CD14-positive monocyte (primary cell): ENCODE data around the gene TRAF3. TPM values are rescaled to one million over a fixed set of nuclear protein-coding genes. Genes with fewer than 3 reads are reported as not detected.

Experiments used
- DNase-seq, 3 donors: peaks; one replicate each; pipeline ENCODE4 v3.0.0-alpha.2; 2011 to 2022
- H2AFZ ChIP-seq: 2 replicates; pipeline ENCODE4 v1.6.0; 2012; ENCODE audit warnings: mild to moderate bottlenecking, low read depth, low read length, inconsistent platforms; ENCODE audit not compliant: insufficient read depth, poor library complexity, severe bottlenecking
- H3K27ac ChIP-seq, 2 donors: 1 replicate in 1 of 2; 2 replicates in 1 of 2; pipeline ENCODE4 v1.5.1; 2012 to 2013; ENCODE audit warnings: low read length in 2 of 2, control low read depth in 1 of 2, inconsistent platforms in 1 of 2, low read depth in 1 of 2, mild to moderate bottlenecking in 1 of 2
- H3K27me3 ChIP-seq, 2 donors: one replicate each; pipeline versions ENCODE4 v1.6.0 to v1.6.1; 2011 to 2013; ENCODE audit warnings: low read length in 2 of 2; ENCODE audit not compliant: control insufficient read depth in 2 of 2, insufficient read depth in 2 of 2
- H3K36me3 ChIP-seq, 2 donors: replicated peaks in 1 of 2; 1 replicate in 1 of 2; 2 replicates in 1 of 2; pipeline versions ENCODE4 v1.5.1 to v1.6.1; 2012 to 2013; ENCODE audit warnings: low read length in 2 of 2, control low read depth in 1 of 2, inconsistent platforms in 1 of 2, mild to moderate bottlenecking in 1 of 2; ENCODE audit not compliant: insufficient read depth in 2 of 2, control insufficient read depth in 1 of 2
- H3K4me1 ChIP-seq, 2 donors: 1 replicate in 1 of 2; 2 replicates in 1 of 2; pipeline versions ENCODE4 v1.5.1 to v1.6.1; 2012 to 2013; ENCODE audit warnings: low read length in 2 of 2, control low read depth in 1 of 2, inconsistent platforms in 1 of 2, mild to moderate bottlenecking in 1 of 2, moderate library complexity in 1 of 2; ENCODE audit not compliant: insufficient read depth in 2 of 2, control insufficient read depth in 1 of 2
- H3K4me2 ChIP-seq: replicated peaks from 2 replicates; pipeline ENCODE3; 2012; ENCODE audit warnings: low read length, moderate library complexity, mild to moderate bottlenecking; ENCODE audit not compliant: poor library complexity, severe bottlenecking; ENCODE audit errors: extremely low read depth
- H3K4me3 ChIP-seq, 3 experiments: fragments of 200-600 bp in 1 of 3; sonication (generic) in 1 of 3; replicated peaks in 1 of 3; 1 replicate in 2 of 3; 2 replicates in 1 of 3; pipeline ENCODE4 v1.5.1; 2011 to 2013; ENCODE audit warnings: low read length in 3 of 3, mild to moderate bottlenecking in 3 of 3, control low read depth in 2 of 3, low read depth in 2 of 3, inconsistent platforms in 1 of 3, moderate library complexity in 1 of 3
- H3K79me2 ChIP-seq: 2 replicates; pipeline ENCODE4 v1.6.0; 2012; ENCODE audit warnings: mild to moderate bottlenecking, control low read depth, inconsistent platforms, low read length, moderate library complexity; ENCODE audit not compliant: insufficient read depth
- H3K9ac ChIP-seq: 2 replicates; pipeline ENCODE4 v1.6.0; 2017; ENCODE audit warnings: low read length, mild to moderate bottlenecking; ENCODE audit not compliant: insufficient read depth, poor library complexity, severe bottlenecking
- H3K9me3 ChIP-seq, 2 donors: replicated peaks in 1 of 2; 1 replicate in 1 of 2; 2 replicates in 1 of 2; pipeline versions ENCODE4 v1.5.1 to v1.6.1; 2012 to 2013; ENCODE audit warnings: low read length in 2 of 2, control low read depth in 1 of 2; ENCODE audit not compliant: control insufficient read depth in 1 of 2, insufficient read depth in 1 of 2
- H4K20me1 ChIP-seq: 2 replicates; pipeline ENCODE4 v1.6.0; 2012; ENCODE audit warnings: mild to moderate bottlenecking, low read length, control low read depth, moderate library complexity; ENCODE audit not compliant: insufficient read depth
- H3K27ac Mint-ChIP-seq, 7 donors: one replicate each; pipeline ENCODE4 v1.8.0; 2020; ENCODE audit warnings: mild to moderate bottlenecking in 7 of 7, mixed read lengths in 7 of 7, moderate library complexity in 6 of 7, inconsistent platforms in 2 of 7
- H3K27me3 Mint-ChIP-seq, 3 donors: one replicate each; pipeline ENCODE4 v1.8.0; 2021 to 2022; ENCODE audit warnings: low read depth in 3 of 3, mild to moderate bottlenecking in 3 of 3, mixed read lengths in 3 of 3, moderate library complexity in 3 of 3, inconsistent platforms in 1 of 3
- H3K36me3 Mint-ChIP-seq, 2 donors: one replicate each; pipeline ENCODE4 v1.8.0; 2020; ENCODE audit warnings: mixed read lengths in 2 of 2, inconsistent platforms in 1 of 2, mild to moderate bottlenecking in 1 of 2
- H3K4me1 Mint-ChIP-seq: one replicate; pipeline ENCODE4 v1.8.0; 2020; ENCODE audit warnings: mild to moderate bottlenecking, mixed read lengths
- H3K4me3 Mint-ChIP-seq, 2 donors: one replicate each; pipeline ENCODE4 v1.8.0; 2020; ENCODE audit warnings: mild to moderate bottlenecking in 2 of 2, mixed read lengths in 2 of 2, moderate library complexity in 1 of 2
- H3K9me3 Mint-ChIP-seq, 7 donors: one replicate each; pipeline ENCODE4 v1.8.0; 2020 to 2022; ENCODE audit warnings: mixed read lengths in 7 of 7, mild to moderate bottlenecking in 6 of 7, moderate library complexity in 6 of 7, inconsistent platforms in 2 of 7
- WGBS: methylation state at CpG from one replicate; pipeline ENCODE4 v1.1.5; 2013; ENCODE audit warnings: missing lambda C conversion rate; ENCODE audit not compliant: insufficient coverage; 5-methylcytosine and 5-hydroxymethylcytosine counted together
- intact Hi-C, 2 donors: fragments of 100-400 bp; cut with micrococcal nuclease; formaldehyde crosslinking; loops; one replicate each; pipeline versions ENCODE4 v1.15.0 to v1.15.1; 2023
- polyA plus RNA-seq, 3 donors: library from polyadenylated mRNA; depleted of rRNA in 1 of 3; unstranded in 2 of 3; stranded (reverse) in 1 of 3; fragments of 300-500 nt in 2 of 3; fragments of >200 nt in 1 of 3; fragmentation: Illumina TruSeq in 2 of 3; gene quantifications; 1 replicate in 2 of 3; 2 replicates in 1 of 3; pipeline ENCODE4 v1.2.3, GENCODE V29; 2012 to 2021
- TF ChIP-seq, protein P1 (sequence below): fragments of 200-600 bp; IDR thresholded peaks from one replicate; pipeline ENCODE4 v1.8.0; 2022; ENCODE audit warnings: antibody characterized with exemption, mild to moderate bottlenecking

The TRAF3 gene
- polyA plus RNA-seq, 3 donors = 12.0 to 37.6 (median 17.3) TPM

DNA sequence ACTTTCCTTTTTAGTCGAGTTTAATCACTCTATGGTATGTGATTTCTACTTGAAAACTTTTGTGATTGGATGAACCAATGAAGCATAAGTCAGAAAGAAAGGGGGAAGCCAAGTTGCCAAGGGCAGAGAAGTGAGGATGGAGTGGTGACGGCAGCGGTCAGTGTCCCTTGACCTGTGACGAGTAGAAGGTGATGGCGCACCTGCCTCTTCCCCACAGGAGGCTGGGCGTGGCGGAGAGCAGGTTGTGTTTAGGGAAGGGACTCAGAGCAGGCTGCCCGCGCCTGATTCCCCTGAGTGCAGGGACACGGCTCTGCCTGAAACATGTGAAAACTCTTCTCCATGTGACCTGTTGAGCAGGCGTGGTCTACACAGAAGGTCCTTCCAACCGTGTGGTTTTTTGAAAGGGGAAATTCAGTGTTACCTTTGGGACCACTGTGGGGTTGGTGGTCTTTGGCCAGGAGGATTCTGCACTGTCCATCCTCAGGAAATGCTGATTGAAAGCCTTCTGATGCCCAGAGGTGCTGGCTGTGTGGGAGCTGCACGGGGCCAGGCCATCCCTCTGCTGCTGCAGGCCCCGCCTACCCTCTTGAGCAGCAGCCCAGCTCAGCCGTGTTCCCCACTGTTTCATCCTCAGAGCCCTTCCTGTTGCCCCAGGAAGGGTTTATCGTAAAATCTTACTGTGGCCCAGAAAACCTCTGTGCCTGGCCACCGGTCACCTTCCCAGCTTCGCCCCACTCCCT lies 121.7 kb downstream of the TRAF3 start:
- peaks cover 74 to 95% of the 10 kb centered on the region in 2 donors for H3K36me3 ChIP-seq
- H3K9me3 Mint-ChIP-seq = no peaks in the 10 kb centered on the region
- H3K4me3 Mint-ChIP-seq = no peak overlapping the region
- TF ChIP-seq, protein P1, sequence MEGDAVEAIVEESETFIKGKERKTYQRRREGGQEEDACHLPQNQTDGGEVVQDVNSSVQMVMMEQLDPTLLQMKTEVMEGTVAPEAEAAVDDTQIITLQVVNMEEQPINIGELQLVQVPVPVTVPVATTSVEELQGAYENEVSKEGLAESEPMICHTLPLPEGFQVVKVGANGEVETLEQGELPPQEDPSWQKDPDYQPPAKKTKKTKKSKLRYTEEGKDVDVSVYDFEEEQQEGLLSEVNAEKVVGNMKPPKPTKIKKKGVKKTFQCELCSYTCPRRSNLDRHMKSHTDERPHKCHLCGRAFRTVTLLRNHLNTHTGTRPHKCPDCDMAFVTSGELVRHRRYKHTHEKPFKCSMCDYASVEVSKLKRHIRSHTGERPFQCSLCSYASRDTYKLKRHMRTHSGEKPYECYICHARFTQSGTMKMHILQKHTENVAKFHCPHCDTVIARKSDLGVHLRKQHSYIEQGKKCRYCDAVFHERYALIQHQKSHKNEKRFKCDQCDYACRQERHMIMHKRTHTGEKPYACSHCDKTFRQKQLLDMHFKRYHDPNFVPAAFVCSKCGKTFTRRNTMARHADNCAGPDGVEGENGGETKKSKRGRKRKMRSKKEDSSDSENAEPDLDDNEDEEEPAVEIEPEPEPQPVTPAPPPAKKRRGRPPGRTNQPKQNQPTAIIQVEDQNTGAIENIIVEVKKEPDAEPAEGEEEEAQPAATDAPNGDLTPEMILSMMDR = no peak
- no peaks in the 10 kb centered on the region for H3K27me3 ChIP-seq
- peaks cover 9% of the 10 kb centered on the region for H3K4me1 Mint-ChIP-seq
- DNase-seq = no peak
- H3K79me2 ChIP-seq = no peaks in the 10 kb centered on the region
- H3K27me3 Mint-ChIP-seq = peaks cover 0 to 3% (median 0%) of the 10 kb centered on the region in 3 donors
- H2AFZ ChIP-seq = no peak overlapping the region
- no peaks in the 10 kb centered on the region for H3K9me3 ChIP-seq
- peak overlapping the region in 1 of 7 donors; percentile 19 for H3K27ac Mint-ChIP-seq
- no peak overlapping the region for H3K9ac ChIP-seq
- H3K27ac ChIP-seq = no peak overlapping the region
- intact Hi-C loops = no loop called here
- H4K20me1 ChIP-seq = peaks cover 44% of the 10 kb centered on the region
- H3K36me3 Mint-ChIP-seq = peaks cover 70 to 90% of the 10 kb centered on the region in 2 donors
- H3K4me1 ChIP-seq = peaks cover 0 to 6% of the 10 kb centered on the region in 2 donors
- whole genome bisulfite sequencing = 93% methylated on average over 14 of the region's 18 CpGs
- H3K4me2 ChIP-seq = no peak overlapping the region
- H3K4me3 ChIP-seq = no peak overlapping the region

DNA sequence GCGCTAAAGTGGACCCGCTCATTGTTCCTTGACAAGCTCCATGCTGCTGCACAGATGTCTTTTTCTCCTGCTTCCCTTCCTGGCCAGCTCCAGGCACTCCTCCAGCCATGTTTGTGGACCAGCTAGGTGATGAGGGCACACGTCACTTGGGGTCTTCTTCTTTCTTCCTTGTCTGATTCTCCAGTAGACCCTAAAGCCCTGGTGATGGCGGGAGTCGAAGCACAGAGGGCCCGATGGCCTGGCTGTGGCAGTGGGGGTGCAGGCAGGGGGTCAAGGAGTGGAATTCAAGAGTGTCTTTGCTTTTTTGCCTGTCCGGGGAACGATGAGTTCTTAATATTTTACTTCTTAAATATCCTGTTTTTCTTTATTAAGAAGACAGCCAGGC lies 122.3 kb downstream of the TRAF3 start:
- WGBS = 90% methylated on average over 2 of the region's 8 CpGs
- no peak overlapping the region for H2AFZ ChIP-seq
- H3K79me2 ChIP-seq = no peaks in the 10 kb centered on the region
- peaks cover 0 to 6% of the 10 kb centered on the region in 2 donors for H3K4me1 ChIP-seq
- peaks cover 66 to 89% of the 10 kb centered on the region in 2 donors for H3K36me3 Mint-ChIP-seq
- no peaks in the 10 kb centered on the region for H3K27me3 ChIP-seq
- peak overlapping the region in 2 of 7 donors; percentile 19 to 28 for H3K27ac Mint-ChIP-seq
- no peak overlapping the region for H3K27ac ChIP-seq
- H3K9me3 ChIP-seq = no peaks in the 10 kb centered on the region
- no peak overlapping the region for H3K4me3 ChIP-seq
- no peak overlapping the region for H3K4me2 ChIP-seq
- H3K4me1 Mint-ChIP-seq = peaks cover 9% of the 10 kb centered on the region
- H3K36me3 ChIP-seq = peaks cover 73 to 94% of the 10 kb centered on the region in 2 donors
- peaks cover 0 to 3% (median 0%) of the 10 kb centered on the region in 3 donors for H3K27me3 Mint-ChIP-seq
- H4K20me1 ChIP-seq = peaks cover 44% of the 10 kb centered on the region
- no peaks in the 10 kb centered on the region for H3K9me3 Mint-ChIP-seq
- intact Hi-C loops = no loop called here
- no peak for DNase-seq
- TF ChIP-seq, protein P1 = no peak
- H3K9ac ChIP-seq = no peak overlapping the region
- no peak overlapping the region for H3K4me3 Mint-ChIP-seq
